NCI-H345 treated with DMSO at 0.1 percent for 48 hours (cell line): ENCODE results near the gene ADGRB2.

ENCODE experiments used
- DNase-seq: peaks from one replicate; lab custom pipeline; 2025; ENCODE audit not compliant: unreplicated experiment; lab: John Stamatoyannopoulos, UW

The ADGRB2 gene

GRCh38 chr1:31764312-31765040, at the start of gene ADGRB2:
Gene ADGRB2 (minus strand): TSS chr1:31764340. CDS start chr1:31757221, 7,119 bp downstream.
- peak; percentile 51 for DNase-seq

GRCh38 chr1:31812158-31812829, 48.2 kb upstream of the ADGRB2 start:
- no peak for DNase-seq

- DNase-seq = peak; percentile 17
These were observed 47.5 kb upstream of the ADGRB2 start for GRCh38 chr1:31811605-31812004.

- no peak for DNase-seq
These were observed 45.6 kb upstream of the ADGRB2 start for GRCh38 chr1:31809698-31810097.

- no peak for DNase-seq
These were observed 43.3 kb upstream of the ADGRB2 start for GRCh38 chr1:31807273-31808048.

GRCh38 chr1:31805318-31805717, 41.2 kb upstream of the ADGRB2 start:
- DNase-seq = no peak

- DNase-seq = no peak
These were observed 40.0 kb upstream of the ADGRB2 start for GRCh38 chr1:31804098-31804497.

- DNase-seq = no peak
These were observed 39.5 kb upstream of the ADGRB2 start for GRCh38 chr1:31803610-31804009.

- no peak for DNase-seq
These were observed 38.3 kb upstream of the ADGRB2 start for GRCh38 chr1:31802190-31803150.

- DNase-seq = no peak
These were observed 37.3 kb upstream of the ADGRB2 start for GRCh38 chr1:31801458-31801857.

- DNase-seq = no peak
These were observed 36.5 kb upstream of the ADGRB2 start for GRCh38 chr1:31800674-31800967.

GRCh38 chr1:31799895-31800673, 35.9 kb upstream of the ADGRB2 start:
- DNase-seq = no peak

GRCh38 chr1:31799196-31799894, 35.2 kb upstream of the ADGRB2 start:
- no peak for DNase-seq

GRCh38 chr1:31798433-31799195, 34.5 kb upstream of the ADGRB2 start:
- no peak for DNase-seq

GRCh38 chr1:31798086-31798432, 33.9 kb upstream of the ADGRB2 start:
- DNase-seq = no peak

- DNase-seq = no peak
These were observed 33.1 kb upstream of the ADGRB2 start for GRCh38 chr1:31797216-31797615.

- no peak for DNase-seq
These were observed 32.6 kb upstream of the ADGRB2 start for GRCh38 chr1:31796707-31797106.

- DNase-seq = peak; percentile 88
These were observed 31.9 kb upstream of the ADGRB2 start for GRCh38 chr1:31795801-31796621.
